Panc1 (cell line): ENCODE results near the gene CCL25. TPM values are rescaled to one million over a fixed set of nuclear protein-coding genes. Genes with fewer than 3 reads are reported as not detected.
"Not testable (repeated sequence)": the region's sequence is repeated elsewhere in the genome, so short reads cannot be mapped to it uniquely, and the experiment has no call there.

ENCODE experiments used
- ATAC-seq: fragments of 200-7000 bp; cut with Tn5 transposase; 2 replicates; pipeline ENCODE4 v1.9.1; 2020; ENCODE audit warnings: mild to moderate bottlenecking, moderate library complexity
- BruUV-seq: library from RNA; stranded (reverse); fragments of 400-500 nt; replicated peaks from 2 replicates; lab custom pipeline; 2021; lab: Mats Ljungman, UMichigan
- CTCF ChIA-PET: fragments of 300-600 bp; sonication (Branson Sonifier 250); formaldehyde crosslinking; loops from one replicate; lab custom pipeline; 2022; ENCODE audit warnings: antibody characterized with exemption; lab: Charles Lee
- POLR2A ChIA-PET: fragments of 300-600 bp; sonication (Branson Sonifier 250); formaldehyde crosslinking; loops from one replicate; lab custom pipeline; 2022; ENCODE audit warnings: antibody characterized with exemption; lab: Charles Lee
- DNase-seq: peaks from one replicate; pipeline ENCODE4 v3.0.0-alpha.2; 2010; ENCODE audit warnings: low read depth, low spot score
- H3K27ac ChIP-seq: 2 replicates; pipeline ENCODE4 v1.5.1; 2011; ENCODE audit warnings: mild to moderate bottlenecking, low read length, inconsistent platforms
- H3K27me3 ChIP-seq: fragments of 200-500 bp; sonication (Bioruptor generic); 2 replicates; pipeline ENCODE4 v1.6.0; 2014; ENCODE audit warnings: low read length, inconsistent platforms; ENCODE audit not compliant: control insufficient read depth, insufficient read depth
- H3K36me3 ChIP-seq: fragments of 200-500 bp; sonication (Bioruptor generic); 2 replicates; pipeline ENCODE4 v1.5.1; 2014; ENCODE audit warnings: inconsistent platforms, mild to moderate bottlenecking, low read length, moderate library complexity; ENCODE audit not compliant: control insufficient read depth, insufficient read depth
- H3K4me1 ChIP-seq: 2 replicates; pipeline ENCODE4 v1.5.1; 2011; ENCODE audit warnings: inconsistent platforms, mild to moderate bottlenecking, low read length, moderate library complexity; ENCODE audit not compliant: control insufficient read depth, insufficient read depth
- H3K4me3 ChIP-seq, 2 experiments: 2 replicates each; pipeline ENCODE4 v1.5.1; 2011 to 2012; ENCODE audit warnings: low read depth in 2 of 2, low read length in 2 of 2, mild to moderate bottlenecking in 2 of 2, inconsistent platforms in 1 of 2, moderate library complexity in 1 of 2
- H3K9me3 ChIP-seq: fragments of 200-500 bp; sonication (Bioruptor generic); 2 replicates; pipeline ENCODE4 v1.5.1; 2014; ENCODE audit warnings: low read depth, mild to moderate bottlenecking, inconsistent platforms, low read length, moderate library complexity; ENCODE audit not compliant: control insufficient read depth, insufficient read depth
- CTCF ChIP-seq: fragments of 450-650 bp; IDR thresholded peaks from 2 replicates; pipeline ENCODE4 v1.5.1; 2017; ENCODE audit warnings: mild to moderate bottlenecking
- POLR2AphosphoS5 ChIP-seq: IDR thresholded peaks from 2 replicates; pipeline ENCODE4 v1.6.1; 2012; ENCODE audit warnings: mild to moderate bottlenecking, low read depth, low read length, moderate library complexity
- REST ChIP-seq, 2 experiments: IDR thresholded peaks; 2 replicates each; pipeline ENCODE4 v1.6.1; 2011 to 2012; ENCODE audit warnings: low read depth in 2 of 2, control low read depth in 1 of 2, low read length in 1 of 2, mild to moderate bottlenecking in 1 of 2, moderate library complexity in 1 of 2; ENCODE audit not compliant: insufficient read depth in 1 of 2
- SIN3A ChIP-seq: IDR thresholded peaks from 2 replicates; pipeline ENCODE4 v1.6.1; 2012; ENCODE audit warnings: low read depth, mild to moderate bottlenecking, low read length, moderate library complexity, borderline replicate concordance; ENCODE audit not compliant: insufficient read depth
- TCF7L2 ChIP-seq: IDR thresholded peaks from 2 replicates; pipeline ENCODE4 v1.6.1; 2011; ENCODE audit warnings: mild to moderate bottlenecking, low read depth, low read length, inconsistent platforms
- in situ Hi-C: cut with HindIII; loops from 2 replicates; pipeline ENCODE4 v1.10.0; 2016; ENCODE audit warnings: low sequenced_read_pairs, low pct_unique_long_range_greater_than_20kb
- intact Hi-C: fragments of 100-400 bp; cut with micrococcal nuclease; formaldehyde crosslinking; loops from one replicate; pipeline ENCODE4 v1.10.0; 2022; ENCODE audit not compliant: unreplicated experiment
- total RNA-seq: library from RNA; stranded (reverse); gene quantifications from one replicate; pipeline ENCODE4 v1.2.1, GENCODE V29; 2021; ENCODE audit not compliant: unreplicated experiment

CCL25 gene
- total RNA-seq, 1 experiment from 2014 or later, result not detected

- Histone ChIP-seq H3K27me3 (no peaks in the 10 kb centered on the region), H3K4me1 (no peaks in the 10 kb centered on the region), H3K4me3 (no peak overlapping the region), H3K9me3 (no peaks in the 10 kb centered on the region), H3K36me3 (no peaks in the 10 kb centered on the region), H3K27ac (no peak overlapping the region)
- ChIA-PET CTCF (no interaction called here), POLR2A (no interaction called here)
- BruUV-seq, result no TSS peak
- DNase-seq, result no peak
- intact Hi-C loops, result no loop called here
- ATAC-seq, result no peak
- TF ChIP-seq REST (IDR thresholded peaks at IDR 0.05; ENCODE audit: insufficient read depth in 1 of 2, low read depth in 2 of 2, low read length in 1 of 2), result no peak
- no peak for TF ChIP-seq SIN3A
- TF ChIP-seq TCF7L2, result no peak
- TF ChIP-seq CTCF, result no peak
- TF ChIP-seq POLR2AphosphoS5, result no peak
- in situ Hi-C loops, result no loop called here
Observed at GRCh38 chr19:8028951-8029491, 23.5 kb upstream of the CCL25 start.

GRCh38 chr19:8030960-8031359 lies 21.6 kb upstream of the CCL25 start:
- Histone ChIP-seq H3K4me3 (no peak overlapping the region), H3K4me1 (no peaks in the 10 kb centered on the region), H3K27ac (no peak overlapping the region), H3K36me3 (no peaks in the 10 kb centered on the region), H3K27me3 (no peaks in the 10 kb centered on the region), H3K9me3 (no peaks in the 10 kb centered on the region)
- TF ChIP-seq SIN3A (no peak), CTCF (no peak), REST (IDR thresholded peaks at IDR 0.05; ENCODE audit: insufficient read depth in 1 of 2, low read depth in 2 of 2, low read length in 1 of 2) (no peak), POLR2AphosphoS5 (no peak), TCF7L2 (no peak)
- ATAC-seq, result no peak
- DNase-seq, result no peak
- ChIA-PET CTCF (no interaction called here), POLR2A (no interaction called here)
- intact Hi-C loops (no loop called here), in situ Hi-C loops (no loop called here)
- BruUV-seq, result no TSS peak

GRCh38 chr19:8033287-8034177 lies 19.0 kb upstream of the CCL25 start:
- H3K9me3 ChIP-seq, ATAC-seq, intact Hi-C loops, H3K27me3 ChIP-seq, H3K27ac ChIP-seq, H3K36me3 ChIP-seq, DNase-seq, H3K4me3 ChIP-seq, BruUV-seq, H3K4me1 ChIP-seq, POLR2A ChIA-PET, in situ Hi-C loops: not testable (repeated sequence)
- CTCF ChIA-PET, result interaction anchor here (0.6 kb wide), 1 partner anchor 25 kb away, joined by 3 read pairs; no protein-coding TSS in a partner anchor
